ENCODE data around the gene TBC1D22B.
"Not testable (repeated sequence)": the region's sequence is repeated elsewhere in the genome, so short reads cannot be mapped to it uniquely, and the experiment has no call there.

TBC1D22B gene

GRCh38 chr6:37338317-37338716, 80.7 kb downstream of the TBC1D22B start:
- H3K9ac ChIP-seq (ENCODE audit: low read depth, low read length); H3K9me3 ChIP-seq (replicated peaks; ENCODE audit: low read length); H3K36me3 ChIP-seq (ENCODE audit: insufficient read depth, low read length); H3K4me3 ChIP-seq (ENCODE audit: low read length); H3K4me1 ChIP-seq (ENCODE audit: control insufficient read depth, insufficient read depth, low read length); H3K4me2 ChIP-seq (ENCODE audit: low read length): not testable (repeated sequence)
- H3K27me3 ChIP-seq (ENCODE audit: control insufficient read depth, insufficient read depth, low read length), result peaks cover 10% of the 10 kb centered on the region

- H3K36me3 ChIP-seq (ENCODE audit: insufficient read depth, low read length), result no peaks in the 10 kb centered on the region
- no peak overlapping the region for H3K4me3 ChIP-seq (ENCODE audit: low read length)
- no peak overlapping the region for H3K4me2 ChIP-seq (ENCODE audit: low read length)
- peaks cover 9% of the 10 kb centered on the region for H3K4me1 ChIP-seq (ENCODE audit: control insufficient read depth, insufficient read depth, low read length)
- H3K9ac ChIP-seq (ENCODE audit: low read depth, low read length), result no peak overlapping the region
- H3K27me3 ChIP-seq (ENCODE audit: control insufficient read depth, insufficient read depth, low read length), result peaks cover 14% of the 10 kb centered on the region
- H3K9me3 ChIP-seq (replicated peaks; ENCODE audit: low read length), result no peaks in the 10 kb centered on the region
These were observed 81.2 kb downstream of the TBC1D22B start for GRCh38 chr6:37338745-37339255.

GRCh38 chr6:37339741-37340638, 82.4 kb downstream of the TBC1D22B start:
- H3K4me1 ChIP-seq (ENCODE audit: control insufficient read depth, insufficient read depth, low read length), result peaks cover 9% of the 10 kb centered on the region
- H3K36me3 ChIP-seq (ENCODE audit: insufficient read depth, low read length), result no peaks in the 10 kb centered on the region
- H3K4me2 ChIP-seq (ENCODE audit: low read length), result no peak overlapping the region
- H3K4me3 ChIP-seq (ENCODE audit: low read length), result no peak overlapping the region
- peaks cover 14% of the 10 kb centered on the region for H3K27me3 ChIP-seq (ENCODE audit: control insufficient read depth, insufficient read depth, low read length)
- H3K9ac ChIP-seq (ENCODE audit: low read depth, low read length), result no peak overlapping the region
- no peaks in the 10 kb centered on the region for H3K9me3 ChIP-seq (replicated peaks; ENCODE audit: low read length)

- no peak overlapping the region for H3K9ac ChIP-seq (ENCODE audit: low read depth, low read length)
- H3K4me2 ChIP-seq (ENCODE audit: low read length), result no peak overlapping the region
- no peaks in the 10 kb centered on the region for H3K36me3 ChIP-seq (ENCODE audit: insufficient read depth, low read length)
- H3K4me3 ChIP-seq (ENCODE audit: low read length), result no peak overlapping the region
- no peaks in the 10 kb centered on the region for H3K9me3 ChIP-seq (replicated peaks; ENCODE audit: low read length)
- peaks cover 14% of the 10 kb centered on the region for H3K27me3 ChIP-seq (ENCODE audit: control insufficient read depth, insufficient read depth, low read length)
- peaks cover 9% of the 10 kb centered on the region for H3K4me1 ChIP-seq (ENCODE audit: control insufficient read depth, insufficient read depth, low read length)
These were observed 83.0 kb downstream of the TBC1D22B start for GRCh38 chr6:37340639-37340943.

GRCh38 chr6:37343248-37343647, 85.7 kb downstream of the TBC1D22B start:
- Histone ChIP-seq H3K4me3 (ENCODE audit: low read length) (no peak overlapping the region), H3K9ac (ENCODE audit: low read depth, low read length) (no peak overlapping the region), H3K4me1 (ENCODE audit: control insufficient read depth, insufficient read depth, low read length) (peaks cover 9% of the 10 kb centered on the region), H3K9me3 (replicated peaks; ENCODE audit: low read length) (no peaks in the 10 kb centered on the region), H3K4me2 (ENCODE audit: low read length) (no peak overlapping the region), H3K36me3 (ENCODE audit: insufficient read depth, low read length) (no peaks in the 10 kb centered on the region), H3K27me3 (ENCODE audit: control insufficient read depth, insufficient read depth, low read length) (peaks cover 14% of the 10 kb centered on the region)

- no peaks in the 10 kb centered on the region for H3K36me3 ChIP-seq (ENCODE audit: insufficient read depth, low read length)
- H3K9me3 ChIP-seq (replicated peaks; ENCODE audit: low read length), result no peaks in the 10 kb centered on the region
- H3K4me2 ChIP-seq (ENCODE audit: low read length), result no peak overlapping the region
- peaks cover 9% of the 10 kb centered on the region for H3K4me1 ChIP-seq (ENCODE audit: control insufficient read depth, insufficient read depth, low read length)
- H3K9ac ChIP-seq (ENCODE audit: low read depth, low read length), result no peak overlapping the region
- H3K4me3 ChIP-seq (ENCODE audit: low read length), result no peak overlapping the region
- H3K27me3 ChIP-seq (ENCODE audit: control insufficient read depth, insufficient read depth, low read length), result peaks cover 14% of the 10 kb centered on the region
These were observed 86.7 kb downstream of the TBC1D22B start for GRCh38 chr6:37344308-37344707.

- H3K27me3 ChIP-seq (ENCODE audit: control insufficient read depth, insufficient read depth, low read length), result peaks cover 14% of the 10 kb centered on the region
- not testable (repeated sequence) for H3K4me1 ChIP-seq (ENCODE audit: control insufficient read depth, insufficient read depth, low read length); H3K9ac ChIP-seq (ENCODE audit: low read depth, low read length); H3K4me3 ChIP-seq (ENCODE audit: low read length); H3K36me3 ChIP-seq (ENCODE audit: insufficient read depth, low read length); H3K4me2 ChIP-seq (ENCODE audit: low read length); H3K9me3 ChIP-seq (replicated peaks; ENCODE audit: low read length)
These were observed 88.2 kb downstream of the TBC1D22B start for GRCh38 chr6:37345804-37346203.

GRCh38 chr6:37347177-37347576, 89.6 kb downstream of the TBC1D22B start:
- Histone ChIP-seq H3K36me3 (ENCODE audit: insufficient read depth, low read length) (no peaks in the 10 kb centered on the region), H3K9ac (ENCODE audit: low read depth, low read length) (no peak overlapping the region), H3K27me3 (ENCODE audit: control insufficient read depth, insufficient read depth, low read length) (peaks cover 9% of the 10 kb centered on the region), H3K9me3 (replicated peaks; ENCODE audit: low read length) (no peaks in the 10 kb centered on the region), H3K4me2 (ENCODE audit: low read length) (no peak overlapping the region), H3K4me3 (ENCODE audit: low read length) (no peak overlapping the region), H3K4me1 (ENCODE audit: control insufficient read depth, insufficient read depth, low read length) (no peaks in the 10 kb centered on the region)

GRCh38 chr6:37347670-37348111, 90.1 kb downstream of the TBC1D22B start:
- Histone ChIP-seq H3K4me2 (ENCODE audit: low read length) (no peak overlapping the region), H3K4me3 (ENCODE audit: low read length) (no peak overlapping the region), H3K27me3 (ENCODE audit: control insufficient read depth, insufficient read depth, low read length) (peaks cover 8% of the 10 kb centered on the region), H3K9me3 (replicated peaks; ENCODE audit: low read length) (no peaks in the 10 kb centered on the region), H3K4me1 (ENCODE audit: control insufficient read depth, insufficient read depth, low read length) (no peaks in the 10 kb centered on the region), H3K9ac (ENCODE audit: low read depth, low read length) (no peak overlapping the region), H3K36me3 (ENCODE audit: insufficient read depth, low read length) (no peaks in the 10 kb centered on the region)

GRCh38 chr6:37351027-37351426, 93.5 kb downstream of the TBC1D22B start:
- H3K27me3 ChIP-seq (ENCODE audit: control insufficient read depth, insufficient read depth, low read length), result no peaks in the 10 kb centered on the region
- no peak overlapping the region for H3K9ac ChIP-seq (ENCODE audit: low read depth, low read length)
- H3K4me1 ChIP-seq (ENCODE audit: control insufficient read depth, insufficient read depth, low read length), result peaks cover 6% of the 10 kb centered on the region
- H3K4me3 ChIP-seq (ENCODE audit: low read length), result no peak overlapping the region
- H3K9me3 ChIP-seq (replicated peaks; ENCODE audit: low read length), result no peaks in the 10 kb centered on the region
- H3K4me2 ChIP-seq (ENCODE audit: low read length), result no peak overlapping the region
- no peaks in the 10 kb centered on the region for H3K36me3 ChIP-seq (ENCODE audit: insufficient read depth, low read length)

GRCh38 chr6:37352384-37352783, 94.8 kb downstream of the TBC1D22B start:
- Histone ChIP-seq H3K9me3 (replicated peaks; ENCODE audit: low read length) (no peaks in the 10 kb centered on the region), H3K27me3 (ENCODE audit: control insufficient read depth, insufficient read depth, low read length) (no peaks in the 10 kb centered on the region), H3K4me1 (ENCODE audit: control insufficient read depth, insufficient read depth, low read length) (peaks cover 6% of the 10 kb centered on the region), H3K36me3 (ENCODE audit: insufficient read depth, low read length) (no peaks in the 10 kb centered on the region), H3K4me3 (ENCODE audit: low read length) (no peak overlapping the region), H3K9ac (ENCODE audit: low read depth, low read length) (no peak overlapping the region), H3K4me2 (ENCODE audit: low read length) (no peak overlapping the region)

Data from skeletal muscle satellite cell (primary cell).